NCI-H526 treated with DMSO at 0.1 percent for 48 hours (cell line): ENCODE data around the gene GABRA5.
A peak's percentile ranks its signal among the peaks of the same experiment; 100 is the strongest.
"Not testable (repeated sequence)": the region's sequence is repeated elsewhere in the genome, so short reads cannot be mapped to it uniquely, and the experiment has no call there.

Source experiments
- DNase-seq: peaks from one replicate; lab custom pipeline; 2025; lab: John Stamatoyannopoulos, UW

GABRA5 gene

GRCh38 chr15:26877831-26878230, 11.0 kb downstream of the GABRA5 start:
- DNase-seq: no peak

- DNase-seq: no peak
Observed at GRCh38 chr15:26879706-26880105, 12.8 kb downstream of the GABRA5 start.

- no peak for DNase-seq
Observed at GRCh38 chr15:26882112-26882511, 15.2 kb downstream of the GABRA5 start.

GRCh38 chr15:26882616-26883365, 15.9 kb downstream of the GABRA5 start:
- no peak for DNase-seq

- no peak for DNase-seq
Observed at GRCh38 chr15:26883466-26883865, 16.6 kb downstream of the GABRA5 start.

- no peak for DNase-seq
Observed at GRCh38 chr15:26886566-26886965, 19.7 kb downstream of the GABRA5 start.

- DNase-seq: no peak
Observed at GRCh38 chr15:26887926-26888666, 21.2 kb downstream of the GABRA5 start.

GRCh38 chr15:26888761-26889160, 21.9 kb downstream of the GABRA5 start:
- DNase-seq: no peak

- DNase-seq: peak; percentile 56
Observed at GRCh38 chr15:26889298-26889898, 22.5 kb downstream of the GABRA5 start.

- DNase-seq: no peak
Observed at GRCh38 chr15:26890451-26890850, 23.6 kb downstream of the GABRA5 start.

- DNase-seq: no peak
Observed at GRCh38 chr15:26890988-26891387, 24.1 kb downstream of the GABRA5 start.

GRCh38 chr15:26891448-26892181, 24.8 kb downstream of the GABRA5 start:
- DNase-seq: peak; percentile 73

- no peak for DNase-seq
Observed at GRCh38 chr15:26892182-26892518, 25.3 kb downstream of the GABRA5 start.

- no peak for DNase-seq
Observed at GRCh38 chr15:26892678-26893077, 25.8 kb downstream of the GABRA5 start.

GRCh38 chr15:26893351-26894065, 26.6 kb downstream of the GABRA5 start:
- DNase-seq: no peak

- no peak for DNase-seq
Observed at GRCh38 chr15:26894181-26894580, 27.3 kb downstream of the GABRA5 start.

GRCh38 chr15:26895346-26895745, 28.5 kb downstream of the GABRA5 start:
- not testable (repeated sequence) for DNase-seq

- no peak for DNase-seq
Observed at GRCh38 chr15:26899658-26900057, 32.8 kb downstream of the GABRA5 start.

GRCh38 chr15:26901041-26901440, 34.2 kb downstream of the GABRA5 start:
- DNase-seq: no peak

GRCh38 chr15:26910715-26911114, 43.9 kb downstream of the GABRA5 start:
- no peak for DNase-seq

- no peak for DNase-seq
Observed at GRCh38 chr15:26921433-26921832, 54.6 kb downstream of the GABRA5 start.

- DNase-seq: no peak
Observed at GRCh38 chr15:26926081-26926480, 59.2 kb downstream of the GABRA5 start.
